Neutrophil (primary cell): ENCODE measurements around the gene MDGA2.

ENCODE experiments used
- H3K27ac ChIP-seq: fragments of 200-600 bp; sonication (generic); 2 replicates; pipeline ENCODE4 v1.5.1; 2016; ENCODE audit warnings: mild to moderate bottlenecking, moderate library complexity
- H3K27me3 ChIP-seq: fragments of 200-600 bp; sonication (generic); 2 replicates; pipeline ENCODE4 v1.6.0; 2016; ENCODE audit warnings: mild to moderate bottlenecking
- H3K36me3 ChIP-seq: fragments of 200-600 bp; sonication (generic); 2 replicates; pipeline ENCODE4 v1.5.1; 2017
- H3K4me1 ChIP-seq, 2 experiments: fragments of 200-600 bp in 1 of 2; sonication (generic) in 1 of 2; 1 replicate in 1 of 2; 2 replicates in 1 of 2; pipeline versions ENCODE4 v1.5.1 to v1.6.1; 2013 to 2016; ENCODE audit warnings: low read depth in 1 of 2, low read length in 1 of 2, mild to moderate bottlenecking in 1 of 2, moderate library complexity in 1 of 2; ENCODE audit not compliant: control insufficient read depth in 1 of 2, insufficient read depth in 1 of 2
- H3K4me3 ChIP-seq, 2 experiments: fragments of 200-600 bp in 1 of 2; sonication (generic) in 1 of 2; 1 replicate in 1 of 2; 2 replicates in 1 of 2; pipeline ENCODE4 v1.5.1; 2013 to 2016; ENCODE audit warnings: low read depth in 1 of 2, low read length in 1 of 2, mild to moderate bottlenecking in 1 of 2, moderate library complexity in 1 of 2
- H3K9me3 ChIP-seq: fragments of 200-600 bp; sonication (generic); 2 replicates; pipeline ENCODE4 v1.5.1; 2016
- TF ChIP-seq, protein P1 (sequence below): fragments of 200-600 bp; sonication (generic); IDR thresholded peaks from 2 replicates; pipeline ENCODE4 v1.5.1; 2016; ENCODE audit warnings: antibody characterized with exemption

Gene MDGA2

DNA sequence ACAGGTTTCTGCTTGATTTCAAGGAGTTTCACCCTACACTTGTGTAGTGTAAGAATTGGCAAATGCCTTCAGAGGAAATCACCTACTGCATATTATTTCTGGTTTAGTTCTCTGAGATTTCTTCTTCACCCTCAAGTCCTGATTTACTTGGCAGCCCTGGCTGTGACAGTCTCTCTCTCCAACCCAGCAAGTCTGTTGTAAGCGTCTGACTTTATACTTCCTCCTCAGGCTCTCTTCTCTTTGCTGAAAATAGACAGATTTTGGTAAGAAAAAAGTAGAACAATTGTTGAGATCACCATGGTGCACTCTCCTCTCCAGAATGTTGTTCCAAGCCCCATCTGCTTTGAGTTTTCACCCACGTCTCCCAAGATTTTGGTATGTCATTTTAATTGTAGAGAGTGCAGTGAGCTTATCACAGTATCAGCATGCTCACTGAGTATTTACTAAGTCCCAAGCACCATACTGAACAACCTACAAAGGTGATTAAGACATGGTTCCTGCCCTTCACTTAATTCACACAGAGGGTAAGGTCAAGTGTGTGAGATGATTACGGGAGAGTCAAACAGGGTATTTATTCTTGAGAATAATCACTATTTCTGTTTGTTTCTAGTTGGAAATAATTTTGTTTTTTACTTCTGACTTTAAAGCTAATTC, 148.7 kb downstream of the MDGA2 start:
- H3K36me3 ChIP-seq: no peaks in the 10 kb centered on the region
- no peaks in the 10 kb centered on the region for H3K4me1 ChIP-seq
- H3K27ac ChIP-seq: no peak overlapping the region
- H3K9me3 ChIP-seq: no peaks in the 10 kb centered on the region
- H3K4me3 ChIP-seq: no peak overlapping the region
- TF ChIP-seq, protein P1, sequence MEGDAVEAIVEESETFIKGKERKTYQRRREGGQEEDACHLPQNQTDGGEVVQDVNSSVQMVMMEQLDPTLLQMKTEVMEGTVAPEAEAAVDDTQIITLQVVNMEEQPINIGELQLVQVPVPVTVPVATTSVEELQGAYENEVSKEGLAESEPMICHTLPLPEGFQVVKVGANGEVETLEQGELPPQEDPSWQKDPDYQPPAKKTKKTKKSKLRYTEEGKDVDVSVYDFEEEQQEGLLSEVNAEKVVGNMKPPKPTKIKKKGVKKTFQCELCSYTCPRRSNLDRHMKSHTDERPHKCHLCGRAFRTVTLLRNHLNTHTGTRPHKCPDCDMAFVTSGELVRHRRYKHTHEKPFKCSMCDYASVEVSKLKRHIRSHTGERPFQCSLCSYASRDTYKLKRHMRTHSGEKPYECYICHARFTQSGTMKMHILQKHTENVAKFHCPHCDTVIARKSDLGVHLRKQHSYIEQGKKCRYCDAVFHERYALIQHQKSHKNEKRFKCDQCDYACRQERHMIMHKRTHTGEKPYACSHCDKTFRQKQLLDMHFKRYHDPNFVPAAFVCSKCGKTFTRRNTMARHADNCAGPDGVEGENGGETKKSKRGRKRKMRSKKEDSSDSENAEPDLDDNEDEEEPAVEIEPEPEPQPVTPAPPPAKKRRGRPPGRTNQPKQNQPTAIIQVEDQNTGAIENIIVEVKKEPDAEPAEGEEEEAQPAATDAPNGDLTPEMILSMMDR: no peak
- no peaks in the 10 kb centered on the region for H3K27me3 ChIP-seq

DNA sequence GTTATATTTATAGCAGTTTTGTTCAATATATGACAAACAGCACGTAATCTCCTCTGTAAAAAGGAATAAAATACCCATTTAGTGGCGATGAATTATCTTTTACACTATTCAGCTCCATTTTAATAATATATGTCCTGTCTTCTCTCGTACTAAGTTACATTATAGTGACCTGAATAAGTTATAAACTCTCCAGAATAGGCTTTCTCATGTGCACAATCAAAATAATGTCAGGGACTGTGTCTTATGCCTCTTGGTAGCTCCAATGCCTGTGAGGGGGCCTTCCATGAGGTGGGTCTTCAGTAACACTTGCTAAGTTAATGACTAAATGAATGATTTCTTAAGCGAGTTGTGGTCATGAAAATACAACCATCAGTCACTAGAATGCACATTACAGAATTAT, 150.9 kb downstream of the MDGA2 start:
- H3K27me3 ChIP-seq: no peaks in the 10 kb centered on the region
- H3K27ac ChIP-seq: no peak overlapping the region
- H3K36me3 ChIP-seq: no peaks in the 10 kb centered on the region
- H3K9me3 ChIP-seq: no peaks in the 10 kb centered on the region
- no peaks in the 10 kb centered on the region for H3K4me1 ChIP-seq
- TF ChIP-seq, protein P1: no peak
- no peak overlapping the region for H3K4me3 ChIP-seq

DNA sequence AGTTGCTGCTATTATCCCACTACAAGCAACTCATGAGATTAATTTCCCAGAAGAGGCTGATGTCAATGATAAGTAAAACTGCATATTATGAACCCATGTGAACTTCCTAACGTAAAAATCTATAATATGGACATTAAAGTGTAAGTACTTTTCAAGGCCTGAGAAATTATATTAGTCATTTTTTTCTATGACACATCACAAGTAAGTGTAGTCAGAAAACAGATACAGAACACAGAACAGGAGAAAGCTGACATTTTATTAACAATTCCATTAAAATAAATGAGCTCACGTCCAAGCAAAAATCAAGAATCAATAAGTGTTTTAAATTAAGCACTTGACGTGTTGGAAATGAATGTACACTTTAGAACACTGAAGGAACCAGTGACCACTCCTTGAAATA, 155.0 kb downstream of the MDGA2 start:
- Histone ChIP-seq H3K4me3 (no peak overlapping the region), H3K4me1 (no peaks in the 10 kb centered on the region), H3K36me3 (no peaks in the 10 kb centered on the region), H3K27me3 (no peaks in the 10 kb centered on the region), H3K27ac (no peak overlapping the region), H3K9me3 (no peaks in the 10 kb centered on the region)
- TF ChIP-seq, protein P1: no peak

DNA sequence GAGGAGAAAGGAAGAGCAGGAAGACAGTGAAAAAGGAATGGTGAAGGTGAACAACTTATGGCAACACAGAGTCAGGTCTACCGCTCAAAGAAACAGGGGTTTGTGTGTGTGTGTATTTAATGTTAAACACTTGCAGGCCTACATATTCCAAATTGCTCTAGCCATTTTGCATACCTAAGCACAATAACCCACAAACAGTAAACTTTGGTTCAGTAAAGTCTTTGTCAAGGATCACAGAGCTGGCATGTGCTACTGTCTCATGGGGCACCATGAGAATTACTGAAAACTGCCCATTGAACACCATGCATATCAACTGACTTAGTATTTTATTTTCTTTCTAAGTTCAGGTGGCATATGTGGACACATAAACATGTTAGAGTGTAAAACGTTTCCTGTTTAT, 163.6 kb downstream of the MDGA2 start:
- Histone ChIP-seq H3K4me3 (no peak overlapping the region), H3K9me3 (no peaks in the 10 kb centered on the region), H3K27ac (no peak overlapping the region), H3K4me1 (no peaks in the 10 kb centered on the region), H3K36me3 (no peaks in the 10 kb centered on the region), H3K27me3 (no peaks in the 10 kb centered on the region)
- TF ChIP-seq, protein P1: no peak

DNA sequence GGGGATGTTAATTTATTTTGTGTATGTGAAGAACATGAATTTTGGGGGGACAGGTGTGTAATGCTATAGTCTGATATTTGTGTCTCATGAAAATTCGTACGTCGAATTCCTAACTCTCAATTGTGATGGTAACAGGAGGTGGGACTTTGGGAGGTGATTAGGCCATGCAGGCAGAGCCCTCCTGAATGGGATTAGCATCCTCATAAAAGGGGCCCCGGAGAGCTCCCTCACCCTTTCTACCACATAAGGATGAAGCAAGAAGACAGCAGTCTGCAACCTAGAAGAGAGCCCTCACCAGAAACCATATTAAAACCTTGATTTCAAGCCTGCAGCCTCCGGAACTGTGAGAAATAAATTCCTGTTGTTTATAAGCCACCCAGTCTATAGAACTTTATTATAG, 165.4 kb downstream of the MDGA2 start:
- Histone ChIP-seq H3K9me3 (no peaks in the 10 kb centered on the region), H3K4me1 (no peaks in the 10 kb centered on the region), H3K36me3 (no peaks in the 10 kb centered on the region), H3K27me3 (no peaks in the 10 kb centered on the region), H3K27ac (no peak overlapping the region), H3K4me3 (no peak overlapping the region)
- TF ChIP-seq, protein P1: no peak
